ENCODE measurements around the gene BAIAP2L1. TPM values are rescaled to one million over a fixed set of nuclear protein-coding genes. Genes with fewer than 3 reads are reported as not detected.

Gene BAIAP2L1
- total RNA-seq, 2 experiments from 2014 or later: 0.33 to 0.61 TPM

GRCh38 chr7:98254951-98255610 is 145.8 kb downstream of the BAIAP2L1 start:
- Mint-ChIP-seq H3K36me3 (ENCODE audit: low read depth) (peaks cover 67% of the 10 kb centered on the region), H3K4me3 (peak overlapping the region; percentile 59), H3K9me3 (no peaks in the 10 kb centered on the region), H3K27ac (peak overlapping the region; percentile 69), H3K27me3 (no peaks in the 10 kb centered on the region), H3K4me1 (ENCODE audit: low read depth) (peaks cover 49% of the 10 kb centered on the region)
- ChIA-PET CTCF (no interaction called here), POLR2A (interaction anchor here (0.7 to 1.2 kb wide), 2 partner anchors 16 to 19 kb away, joined by 3 read pairs; no protein-coding TSS in a partner anchor)
- H3K9me3 ChIP-seq (ENCODE audit: control insufficient read depth in 1 of 2, insufficient read depth in 1 of 2, low read length in 2 of 2): no peaks in the 10 kb centered on the region
- TF ChIP-seq, protein P1, sequence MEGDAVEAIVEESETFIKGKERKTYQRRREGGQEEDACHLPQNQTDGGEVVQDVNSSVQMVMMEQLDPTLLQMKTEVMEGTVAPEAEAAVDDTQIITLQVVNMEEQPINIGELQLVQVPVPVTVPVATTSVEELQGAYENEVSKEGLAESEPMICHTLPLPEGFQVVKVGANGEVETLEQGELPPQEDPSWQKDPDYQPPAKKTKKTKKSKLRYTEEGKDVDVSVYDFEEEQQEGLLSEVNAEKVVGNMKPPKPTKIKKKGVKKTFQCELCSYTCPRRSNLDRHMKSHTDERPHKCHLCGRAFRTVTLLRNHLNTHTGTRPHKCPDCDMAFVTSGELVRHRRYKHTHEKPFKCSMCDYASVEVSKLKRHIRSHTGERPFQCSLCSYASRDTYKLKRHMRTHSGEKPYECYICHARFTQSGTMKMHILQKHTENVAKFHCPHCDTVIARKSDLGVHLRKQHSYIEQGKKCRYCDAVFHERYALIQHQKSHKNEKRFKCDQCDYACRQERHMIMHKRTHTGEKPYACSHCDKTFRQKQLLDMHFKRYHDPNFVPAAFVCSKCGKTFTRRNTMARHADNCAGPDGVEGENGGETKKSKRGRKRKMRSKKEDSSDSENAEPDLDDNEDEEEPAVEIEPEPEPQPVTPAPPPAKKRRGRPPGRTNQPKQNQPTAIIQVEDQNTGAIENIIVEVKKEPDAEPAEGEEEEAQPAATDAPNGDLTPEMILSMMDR (IDR thresholded peaks at IDR 0.05): no peak
- no peaks in the 10 kb centered on the region for H3K27me3 ChIP-seq (ENCODE audit: control insufficient read depth in 1 of 2, insufficient read depth in 2 of 2, low read length in 2 of 2)
- intact Hi-C loops (cut with DNase I, micrococcal nuclease): loop anchor here (5.0 to 10.0 kb wide), 5 partner anchors 43 to 1140 kb away; partner anchors contain the start of genes BHLHA15 (in 1 of the 2), LMTK2 (in 1 of the 2) and SDHAF3 (in 1 of the 2)
- no peak overlapping the region for H3K27ac ChIP-seq (ENCODE audit: low read depth in 1 of 2, low read length in 2 of 2)
- H3K36me3 ChIP-seq (ENCODE audit: insufficient read depth, low read length): peaks cover 11% of the 10 kb centered on the region
- DNase-seq (peak in 3 of 14 experiments; percentile 30 to 60 (median 35)), ATAC-seq (ENCODE audit: poor library complexity) (no peak)
- peaks cover 34% of the 10 kb centered on the region for H3K4me1 ChIP-seq (ENCODE audit: insufficient read depth, low read length)
- no peak overlapping the region for H3K4me3 ChIP-seq (ENCODE audit: low read length)

DNA sequence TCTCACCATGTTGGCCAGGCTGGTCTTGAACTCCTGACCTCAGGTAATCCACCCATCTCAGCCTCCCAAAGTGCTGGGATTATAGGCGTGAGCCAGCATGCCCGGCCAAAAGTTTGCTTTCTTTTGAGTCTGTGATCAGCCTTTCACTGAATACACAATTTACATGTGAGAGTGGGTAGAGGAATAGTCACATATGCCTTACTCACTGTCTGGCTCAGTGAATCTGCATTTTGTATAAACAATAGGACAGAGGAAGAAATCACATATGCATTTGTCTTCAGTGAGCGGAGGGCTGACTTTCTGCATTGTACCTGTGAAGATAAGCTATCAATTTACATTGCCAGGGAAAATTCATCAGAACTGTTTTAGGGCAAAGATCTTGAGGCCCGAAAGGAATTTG is 146.4 kb downstream of the BAIAP2L1 start:
- ATAC-seq (ENCODE audit: poor library complexity) (no peak), DNase-seq (no peak)
- Mint-ChIP-seq H3K27ac (peak overlapping the region; percentile 69), H3K9me3 (no peaks in the 10 kb centered on the region), H3K36me3 (ENCODE audit: low read depth) (peaks cover 67% of the 10 kb centered on the region), H3K4me3 (peak overlapping the region; percentile 59), H3K4me1 (ENCODE audit: low read depth) (peaks cover 54% of the 10 kb centered on the region), H3K27me3 (no peaks in the 10 kb centered on the region)
- POLR2A ChIA-PET: interaction anchor here (0.7 to 1.2 kb wide), 2 partner anchors 17 to 19 kb away, joined by 3 read pairs; no protein-coding TSS in a partner anchor
- no peaks in the 10 kb centered on the region for H3K27me3 ChIP-seq (ENCODE audit: control insufficient read depth in 1 of 2, insufficient read depth in 2 of 2, low read length in 2 of 2)
- H3K9me3 ChIP-seq (ENCODE audit: control insufficient read depth in 1 of 2, insufficient read depth in 1 of 2, low read length in 2 of 2): no peaks in the 10 kb centered on the region
- peaks cover 10% of the 10 kb centered on the region for H3K36me3 ChIP-seq (ENCODE audit: insufficient read depth, low read length)
- H3K27ac ChIP-seq (ENCODE audit: low read depth in 1 of 2, low read length in 2 of 2): no peak overlapping the region
- intact Hi-C loops (cut with DNase I, micrococcal nuclease): loop anchor here (5.0 to 10.0 kb wide), 5 partner anchors 42 to 1140 kb away; partner anchors contain the start of genes BHLHA15 (in 1 of the 2), LMTK2 (in 1 of the 2) and SDHAF3 (in 1 of the 2)
- CTCF ChIA-PET: interaction anchor here (0.7 kb wide), 1 partner anchor 20 kb away, joined by 4 read pairs; no protein-coding TSS in a partner anchor
- TF ChIP-seq, protein P1 (IDR thresholded peaks at IDR 0.05): no peak
- H3K4me1 ChIP-seq (ENCODE audit: insufficient read depth, low read length): peaks cover 40% of the 10 kb centered on the region
- H3K4me3 ChIP-seq (ENCODE audit: low read length): no peak overlapping the region

- peaks cover 66% of the 10 kb centered on the region for H3K4me1 Mint-ChIP-seq (ENCODE audit: low read depth)
Measured at GRCh38 chr7:98252425-98253054, 148.3 kb downstream of the BAIAP2L1 start.

More at GRCh38 chr7:98252425-98253054, 148.3 kb downstream of the BAIAP2L1 start:
- Histone ChIP-seq H3K4me3 (ENCODE audit: low read length) (peak overlapping the region; percentile 90), H3K36me3 (ENCODE audit: insufficient read depth, low read length) (peaks cover 18% of the 10 kb centered on the region), H3K4me1 (ENCODE audit: insufficient read depth, low read length) (peaks cover 59% of the 10 kb centered on the region), H3K9me3 (ENCODE audit: control insufficient read depth in 1 of 2, insufficient read depth in 1 of 2, low read length in 2 of 2) (no peaks in the 10 kb centered on the region), H3K27me3 (ENCODE audit: control insufficient read depth in 1 of 2, insufficient read depth in 2 of 2, low read length in 2 of 2) (no peaks in the 10 kb centered on the region), H3K27ac (ENCODE audit: low read depth in 1 of 2, low read length in 2 of 2) (peak overlapping the region; percentile 79 to 85)
- DNase-seq (no peak), ATAC-seq (ENCODE audit: poor library complexity) (peak; percentile 10)
- Mint-ChIP-seq H3K36me3 (ENCODE audit: low read depth) (peaks cover 65% of the 10 kb centered on the region), H3K4me3 (peak overlapping the region; percentile 94), H3K9me3 (no peaks in the 10 kb centered on the region), H3K27ac (peak overlapping the region; percentile 98), H3K27me3 (no peaks in the 10 kb centered on the region)
- intact Hi-C loops (cut with DNase I, micrococcal nuclease): loop anchor here (5.0 to 10.0 kb wide), 5 partner anchors 40 to 1138 kb away; partner anchors contain the start of genes BHLHA15 (in 1 of the 2), LMTK2 (in 1 of the 2) and SDHAF3 (in 1 of the 2)
- TF ChIP-seq, protein P1 (IDR thresholded peaks at IDR 0.05): no peak
- CTCF ChIA-PET: no interaction called here
- POLR2A ChIA-PET: interaction anchor here (1.0 to 5.0 kb wide), 5 partner anchors 21 to 627 kb away, joined by 3 to 65 read pairs (median 16); partner anchors contain the start of genes BRI3 and TRRAP

All from CD4-positive, alpha-beta T cell (primary cell).